GM18498 (cell line): ENCODE data around the gene HERC5.
"Not testable (repeated sequence)": the region's sequence is repeated elsewhere in the genome, so short reads cannot be mapped to it uniquely, and the experiment has no call there.

Experiments used
- ATAC-seq: cut with Tn5 transposase; IDR thresholded peaks from one replicate; pipeline ENCODE4 v1.9.1; 2021; ENCODE audit warnings: mild to moderate bottlenecking, moderate library complexity; ENCODE audit not compliant: unreplicated experiment

Gene HERC5

GRCh38 chr4:88456670-88457306 lies at the start of gene HERC5:
Gene HERC5 (plus strand): TSS chr4:88457119. CDS start chr4:88457270, 151 bp downstream.
- ATAC-seq, result peak; percentile 93

- no peak for ATAC-seq
These were observed 47.7 kb upstream of the HERC5 start for GRCh38 chr4:88409206-88409605.

GRCh38 chr4:88409789-88410188 lies 47.1 kb upstream of the HERC5 start:
- no peak for ATAC-seq

- ATAC-seq, result no peak
These were observed 45.3 kb upstream of the HERC5 start for GRCh38 chr4:88411491-88412096.

GRCh38 chr4:88413801-88414200 lies 43.1 kb upstream of the HERC5 start:
- no peak for ATAC-seq

- ATAC-seq, result no peak
These were observed 42.2 kb upstream of the HERC5 start for GRCh38 chr4:88414755-88415154.

GRCh38 chr4:88415982-88416381 lies 40.9 kb upstream of the HERC5 start:
- no peak for ATAC-seq

- no peak for ATAC-seq
These were observed 38.5 kb upstream of the HERC5 start for GRCh38 chr4:88418411-88418810.

GRCh38 chr4:88419874-88420273 lies 37.0 kb upstream of the HERC5 start:
- peak; percentile 89 for ATAC-seq

- ATAC-seq, result no peak
These were observed 36.1 kb upstream of the HERC5 start for GRCh38 chr4:88420844-88421243.

GRCh38 chr4:88422403-88422802 lies 34.5 kb upstream of the HERC5 start:
- ATAC-seq, result no peak

- ATAC-seq, result no peak
These were observed 27.5 kb upstream of the HERC5 start for GRCh38 chr4:88429401-88429800.

- ATAC-seq, result no peak
These were observed 20.8 kb upstream of the HERC5 start for GRCh38 chr4:88435987-88436693.

GRCh38 chr4:88437873-88438272 lies 19.0 kb upstream of the HERC5 start:
- ATAC-seq, result not testable (repeated sequence)

- ATAC-seq, result no peak
These were observed 17.7 kb upstream of the HERC5 start for GRCh38 chr4:88439161-88439760.

GRCh38 chr4:88440146-88440545 lies 16.8 kb upstream of the HERC5 start:
- ATAC-seq, result no peak

- ATAC-seq, result no peak
These were observed 15.2 kb upstream of the HERC5 start for GRCh38 chr4:88441696-88442095.

- ATAC-seq, result no peak
These were observed 14.2 kb upstream of the HERC5 start for GRCh38 chr4:88442689-88443191.

GRCh38 chr4:88443486-88443885 lies 13.4 kb upstream of the HERC5 start:
- no peak for ATAC-seq

GRCh38 chr4:88445252-88445651 lies 11.7 kb upstream of the HERC5 start:
- no peak for ATAC-seq

GRCh38 chr4:88446124-88446523 lies 10.8 kb upstream of the HERC5 start:
- ATAC-seq, result no peak
